Measurements from ENCODE around the gene C8G.

GRCh38 chr9:136921718-136922117 is 23.3 kb upstream of the C8G start:
- TF ChIP-seq PATZ1 (CRISPR knock-in tag; IDR thresholded peaks at IDR 0.05): no peak
- TF ChIP-seq NR2F1 (CRISPR knock-in tag; IDR thresholded peaks at IDR 0.05): no peak
- no peak for TF ChIP-seq CTCF (CRISPR knock-in tag; IDR thresholded peaks at IDR 0.05)
- TF ChIP-seq POLR2A (IDR thresholded peaks at IDR 0.05; ENCODE audit: insufficient read depth in 1 of 2, low read depth in 2 of 2, low read length in 2 of 2): no peak
- TF ChIP-seq TCF7L2 (IDR thresholded peaks at IDR 0.05; ENCODE audit: low read depth, low read length): no peak
